ENCODE data around the gene CD8B.

Gene CD8B

GRCh38 chr2:86822668-86823345 lies 38.9 kb downstream of the CD8B start:
- H3K27ac ChIP-seq = no peak overlapping the region
- TF ChIP-seq ZFX (IDR thresholded peaks at IDR 0.05) (no peak), CTCF (conservative IDR thresholded peaks at IDR 0.05) (no peak)

GRCh38 chr2:86821842-86822241 lies 39.8 kb downstream of the CD8B start:
- TF ChIP-seq ZFX (IDR thresholded peaks at IDR 0.05) (no peak), CTCF (conservative IDR thresholded peaks at IDR 0.05) (no peak)
- no peak overlapping the region for H3K27ac ChIP-seq

- no peak for TF ChIP-seq ZFX (IDR thresholded peaks at IDR 0.05)
- TF ChIP-seq CTCF (conservative IDR thresholded peaks at IDR 0.05) = no peak
- no peak overlapping the region for H3K27ac ChIP-seq
Measured at GRCh38 chr2:86821306-86821705, 40.4 kb downstream of the CD8B start.

GRCh38 chr2:86818957-86819356 lies 42.7 kb downstream of the CD8B start:
- TF ChIP-seq ZFX (IDR thresholded peaks at IDR 0.05) (no peak), CTCF (conservative IDR thresholded peaks at IDR 0.05) (no peak)
- H3K27ac ChIP-seq = no peak overlapping the region

- no peak overlapping the region for H3K27ac ChIP-seq
- no peak for TF ChIP-seq ZFX (IDR thresholded peaks at IDR 0.05)
- no peak for TF ChIP-seq CTCF (conservative IDR thresholded peaks at IDR 0.05)
Measured at GRCh38 chr2:86818114-86818801, 43.4 kb downstream of the CD8B start.

- TF ChIP-seq ZFX (IDR thresholded peaks at IDR 0.05) = no peak
- no peak for TF ChIP-seq CTCF (conservative IDR thresholded peaks at IDR 0.05)
Measured at GRCh38 chr2:86815611-86816010, 46.1 kb downstream of the CD8B start.

GRCh38 chr2:86809481-86810121 lies 52.1 kb downstream of the CD8B start:
- TF ChIP-seq ZFX (IDR thresholded peaks at IDR 0.05) (no peak), CTCF (conservative IDR thresholded peaks at IDR 0.05) (no peak)
- H3K27ac ChIP-seq = no peak overlapping the region

More at GRCh38 chr2:86815611-86816010, 46.1 kb downstream of the CD8B start:
- no peak overlapping the region for H3K27ac ChIP-seq

Measured in C4-2B (cell line).